SK-N-SH (cell line): ENCODE measurements around the gene LCOR. TPM values are rescaled to one million over a fixed set of nuclear protein-coding genes. Genes with fewer than 3 reads are reported as not detected.

Source experiments
- CTCF ChIA-PET: fragments of 300-600, 350-600 bp; formaldehyde crosslinking; extraction: SDS; loops from one replicate; lab custom pipeline; 2021; lab: Yijun Ruan, JAX
- POLR2A ChIA-PET: fragments of 350-600 bp; sonication (Branson Sonifier 250); formaldehyde crosslinking; extraction: SDS; loops from one replicate; lab custom pipeline; 2020; ENCODE audit warnings: antibody characterized with exemption, inconsistent platforms; lab: Yijun Ruan, JAX
- DNase-seq: peaks from one replicate; pipeline ENCODE4 v3.0.0; 2012
- H2AFZ ChIP-seq: fragments of 200-600 bp; sonication (generic); 2 replicates; pipeline ENCODE4 v1.8.1; 2016; ENCODE audit warnings: antibody characterized with exemption, mild to moderate bottlenecking, low read depth
- H3F3A ChIP-seq: fragments of 200-600 bp; sonication (generic); replicated peaks from 2 replicates; pipeline ENCODE3; 2016; ENCODE audit warnings: antibody characterized with exemption, mild to moderate bottlenecking; ENCODE audit not compliant: insufficient read depth
- H3K27ac ChIP-seq, 2 experiments: fragments of 200-500 bp in 1 of 2; fragments of 200-600 bp in 1 of 2; sonication (Bioruptor generic) in 1 of 2; sonication (generic), shearing (Covaris generic) in 1 of 2; 2 replicates each; pipeline versions ENCODE4 v1.5.1 to v1.6.1; 2014 to 2016; ENCODE audit warnings: low read depth in 2 of 2, inconsistent platforms in 1 of 2, low read length in 1 of 2, mild to moderate bottlenecking in 1 of 2, mixed read lengths in 1 of 2
- H3K27me3 ChIP-seq: fragments of 200-600 bp; sonication (generic), shearing (Covaris generic); 2 replicates; pipeline ENCODE4 v1.6.1; 2016; ENCODE audit warnings: mixed run types; ENCODE audit not compliant: insufficient read depth
- H3K36me3 ChIP-seq, 2 experiments: fragments of 200-500 bp in 1 of 2; fragments of 200-600 bp in 1 of 2; sonication (Bioruptor generic) in 1 of 2; sonication (generic) in 1 of 2; replicated peaks in 1 of 2; 2 replicates each; pipeline versions ENCODE3 to v1.5.1; 2014 to 2016; ENCODE audit warnings: low read length in 1 of 2, mild to moderate bottlenecking in 1 of 2; ENCODE audit not compliant: insufficient read depth in 2 of 2, control insufficient read depth in 1 of 2
- H3K4me1 ChIP-seq, 2 experiments: fragments of 200-500 bp in 1 of 2; fragments of 200-600 bp in 1 of 2; sonication (Bioruptor generic) in 1 of 2; sonication (generic), shearing (Covaris generic) in 1 of 2; 2 replicates each; pipeline versions ENCODE4 v1.5.1 to v1.6.1; 2014 to 2016; ENCODE audit warnings: low read depth in 1 of 2, low read length in 1 of 2, mixed run types in 1 of 2; ENCODE audit not compliant: insufficient read depth in 2 of 2, control insufficient read depth in 1 of 2
- H3K4me2 ChIP-seq: fragments of 200-600 bp; sonication (generic), shearing (Covaris generic); 2 replicates; pipeline ENCODE4 v1.6.1; 2017; ENCODE audit warnings: mixed run types
- H3K4me3 ChIP-seq, 2 experiments: fragments of 200-500 bp in 1 of 2; fragments of 200-600 bp in 1 of 2; sonication (Bioruptor generic) in 1 of 2; sonication (generic), shearing (Covaris generic) in 1 of 2; 2 replicates each; pipeline versions ENCODE4 v1.5.1 to v1.8.1; 2014 to 2016; ENCODE audit warnings: low read depth in 2 of 2, inconsistent platforms in 1 of 2, low read length in 1 of 2, mild to moderate bottlenecking in 1 of 2, mixed read lengths in 1 of 2, moderate library complexity in 1 of 2
- H3K79me2 ChIP-seq: fragments of 200-600 bp; sonication (generic); 2 replicates; pipeline ENCODE4 v1.8.1; 2017; ENCODE audit warnings: mild to moderate bottlenecking; ENCODE audit not compliant: insufficient read depth
- H3K9ac ChIP-seq: fragments of 200-600 bp; sonication (generic); 2 replicates; pipeline ENCODE4 v1.6.1; 2017; ENCODE audit warnings: mixed run types
- H3K9me2 ChIP-seq: fragments of 200-600 bp; sonication (generic); 2 replicates; pipeline ENCODE4 v1.6.1; 2017; ENCODE audit warnings: mixed run types
- H3K9me3 ChIP-seq: fragments of 200-600 bp; sonication (generic); 2 replicates; pipeline ENCODE4 v1.6.1; 2017; ENCODE audit warnings: mixed run types, mild to moderate bottlenecking, moderate library complexity
- H4K20me1 ChIP-seq: fragments of 200-600 bp; sonication (generic); 2 replicates; pipeline ENCODE4 v1.6.1; 2017; ENCODE audit warnings: mild to moderate bottlenecking, mixed run types; ENCODE audit not compliant: insufficient read depth
- ELF1 ChIP-seq: IDR thresholded peaks from 2 replicates; pipeline ENCODE4 v1.4.0; 2012
- EP300 ChIP-seq, 2 experiments: IDR thresholded peaks; 2 replicates each; pipeline versions ENCODE4 v1.4.0 to v1.6.1; 2012; ENCODE audit warnings: borderline replicate concordance in 1 of 2, low read depth in 1 of 2, low read length in 1 of 2
- EZH2phosphoT487 ChIP-seq: fragments of 200-600 bp; sonication (generic); IDR thresholded peaks from 2 replicates; pipeline ENCODE4 v1.6.1; 2017; ENCODE audit warnings: low read depth, mixed run types, mild to moderate bottlenecking, antibody characterized with exemption, moderate library complexity, borderline replicate concordance
- FOSL2 ChIP-seq: IDR thresholded peaks from 2 replicates; pipeline ENCODE4 v1.4.0; 2012; ENCODE audit warnings: low read depth, mild to moderate bottlenecking, moderate library complexity, borderline replicate concordance
- FOXM1 ChIP-seq: IDR thresholded peaks from 2 replicates; pipeline ENCODE4 v1.4.0; 2012; ENCODE audit warnings: low read depth, mild to moderate bottlenecking
- GABPA ChIP-seq: IDR thresholded peaks from 2 replicates; pipeline ENCODE4 v1.4.0; 2012; ENCODE audit warnings: low read depth, mild to moderate bottlenecking
- GATA2 ChIP-seq: sonication (generic); formaldehyde crosslinking; IDR thresholded peaks from 2 replicates; pipeline ENCODE4 v1.5.0; 2020; ENCODE audit warnings: mild to moderate bottlenecking, missing genetic modification reagents
- MEF2A ChIP-seq: IDR thresholded peaks from 2 replicates; pipeline ENCODE4 v1.4.0; 2012; ENCODE audit warnings: low read depth, borderline replicate concordance
- MXI1 ChIP-seq: IDR thresholded peaks from 2 replicates; pipeline ENCODE4 v1.6.1; 2012; ENCODE audit warnings: mild to moderate bottlenecking, low read depth, low read length, improper control_type of control experiment
- NFIC ChIP-seq: IDR thresholded peaks from 2 replicates; pipeline ENCODE4 v1.4.0; 2012; ENCODE audit warnings: borderline replicate concordance
- NRF1 ChIP-seq: IDR thresholded peaks from 2 replicates; pipeline ENCODE4 v1.6.1; 2012; ENCODE audit warnings: low read depth, mild to moderate bottlenecking, low read length
- POLR2AphosphoS5 ChIP-seq: IDR thresholded peaks from 2 replicates; pipeline ENCODE4 v1.6.1; 2012; ENCODE audit warnings: low read depth, low read length
- RCOR1 ChIP-seq: fragments of 150-350 bp; IDR thresholded peaks from 2 replicates; pipeline ENCODE4 v1.6.1; 2017; ENCODE audit warnings: antibody characterized with exemption, low read length
- RFX5 ChIP-seq: IDR thresholded peaks from 2 replicates; pipeline ENCODE4 v1.6.1; 2012; ENCODE audit warnings: mild to moderate bottlenecking, improper control_type of control experiment, low read length
- SMC3 ChIP-seq: IDR thresholded peaks from 2 replicates; pipeline ENCODE4 v1.6.1; 2012; ENCODE audit warnings: low read depth, low read length, improper control_type of control experiment
- TAF1 ChIP-seq: IDR thresholded peaks from 2 replicates; pipeline ENCODE4 v1.6.1; 2012; ENCODE audit warnings: low read depth, mild to moderate bottlenecking, low read length, moderate library complexity, borderline replicate concordance
- TCF12 ChIP-seq: IDR thresholded peaks from 2 replicates; pipeline ENCODE4 v1.4.0; 2012
- TEAD4 ChIP-seq: IDR thresholded peaks from 2 replicates; pipeline ENCODE4 v1.4.0; 2012; ENCODE audit warnings: mild to moderate bottlenecking, borderline replicate concordance; ENCODE audit not compliant: insufficient read depth
- YY1 ChIP-seq: IDR thresholded peaks from 2 replicates; pipeline ENCODE4 v1.4.0; 2012; ENCODE audit warnings: low read depth, mild to moderate bottlenecking
- whole genome bisulfite sequencing: methylation state at CpG from one replicate; pipeline ENCODE4 v1.1.6; 2017; ENCODE audit warnings: low lambda C conversion rate; 5-methylcytosine and 5-hydroxymethylcytosine counted together
- polyA plus RNA-seq, 3 experiments: library from polyadenylated mRNA; depleted of rRNA; stranded (reverse); fragments of >200 nt; gene quantifications; 2 replicates each; pipeline ENCODE4 v1.2.3, GENCODE V29; 2012
- TF ChIP-seq, protein P1 (sequence below): fragments of 150-350 bp; IDR thresholded peaks from 2 replicates; pipeline ENCODE4 v1.6.1; 2016; ENCODE audit warnings: mild to moderate bottlenecking, low read depth, low read length
- TF ChIP-seq, protein P2 (sequence below): fragments of 150-350 bp; IDR thresholded peaks from 2 replicates; pipeline ENCODE4 v1.6.1; 2017; ENCODE audit warnings: antibody characterized with exemption, low read length, low read depth, borderline replicate concordance
- TF ChIP-seq, protein P3 (sequence below): IDR thresholded peaks from 2 replicates; pipeline ENCODE4 v1.4.0; 2012; ENCODE audit warnings: low read depth, borderline replicate concordance
- TF ChIP-seq, protein P4 (sequence below): fragments of 200-600 bp; sonication (generic); IDR thresholded peaks from 2 replicates; pipeline ENCODE4 v1.6.1; 2017; ENCODE audit warnings: antibody characterized with exemption, mild to moderate bottlenecking, moderate library complexity

Gene LCOR
- polyA plus RNA-seq, 1 of the 3 experiments (the other 2 are of a cell fraction): 1.9 TPM

GRCh38 chr10:96960872-96961271 is 128.8 kb downstream of the LCOR start:
- peaks cover 29% of the 10 kb centered on the region for H3K79me2 ChIP-seq
- H3K4me1 ChIP-seq: peaks cover 0 to 18% of the 10 kb centered on the region in 2 experiments; a peak in 2 of 4 replicates
- H3K4me3 ChIP-seq: no peak overlapping the region
- WGBS: 79% methylated on average over 2 of the region's 2 CpGs
- peaks cover 17% of the 10 kb centered on the region for H3F3A ChIP-seq
- no peaks in the 10 kb centered on the region for H3K9me3 ChIP-seq
- ChIA-PET POLR2A (no interaction called here), CTCF (interaction anchor here (1.3 to 1.5 kb wide), 2 partner anchors 10 to 274 kb away, joined by 3 read pairs; no protein-coding TSS in a partner anchor)
- H3K4me2 ChIP-seq: no peak overlapping the region
- no peaks in the 10 kb centered on the region for H3K9me2 ChIP-seq
- peaks cover 11% of the 10 kb centered on the region; the same call in 1 of the 2 replicates for H4K20me1 ChIP-seq
- no peak for DNase-seq
- H3K27ac ChIP-seq: peak overlapping the region in 1 of 2 experiments; percentile 30; a peak in 1 of 4 replicates
- H2AFZ ChIP-seq: no peak overlapping the region
- no peak overlapping the region for H3K9ac ChIP-seq
- TF ChIP-seq EP300 (IDR thresholded peaks at IDR 0.05; ENCODE audit: borderline replicate concordance in 1 of 2, low read depth in 1 of 2, low read length in 1 of 2): no peak
- no peak for TF ChIP-seq RFX5
- TF ChIP-seq GATA2: no peak
- TF ChIP-seq TCF12: no peak
- TF ChIP-seq, protein P1, sequence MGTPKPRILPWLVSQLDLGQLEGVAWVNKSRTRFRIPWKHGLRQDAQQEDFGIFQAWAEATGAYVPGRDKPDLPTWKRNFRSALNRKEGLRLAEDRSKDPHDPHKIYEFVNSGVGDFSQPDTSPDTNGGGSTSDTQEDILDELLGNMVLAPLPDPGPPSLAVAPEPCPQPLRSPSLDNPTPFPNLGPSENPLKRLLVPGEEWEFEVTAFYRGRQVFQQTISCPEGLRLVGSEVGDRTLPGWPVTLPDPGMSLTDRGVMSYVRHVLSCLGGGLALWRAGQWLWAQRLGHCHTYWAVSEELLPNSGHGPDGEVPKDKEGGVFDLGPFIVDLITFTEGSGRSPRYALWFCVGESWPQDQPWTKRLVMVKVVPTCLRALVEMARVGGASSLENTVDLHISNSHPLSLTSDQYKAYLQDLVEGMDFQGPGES: no peak
- TF ChIP-seq FOSL2: no peak
- TF ChIP-seq YY1: no peak
- no peak for TF ChIP-seq MEF2A
- TF ChIP-seq, protein P2, sequence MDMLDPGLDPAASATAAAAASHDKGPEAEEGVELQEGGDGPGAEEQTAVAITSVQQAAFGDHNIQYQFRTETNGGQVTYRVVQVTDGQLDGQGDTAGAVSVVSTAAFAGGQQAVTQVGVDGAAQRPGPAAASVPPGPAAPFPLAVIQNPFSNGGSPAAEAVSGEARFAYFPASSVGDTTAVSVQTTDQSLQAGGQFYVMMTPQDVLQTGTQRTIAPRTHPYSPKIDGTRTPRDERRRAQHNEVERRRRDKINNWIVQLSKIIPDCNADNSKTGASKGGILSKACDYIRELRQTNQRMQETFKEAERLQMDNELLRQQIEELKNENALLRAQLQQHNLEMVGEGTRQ: no peak
- H3K36me3 ChIP-seq: peaks cover 19 to 23% of the 10 kb centered on the region in 2 experiments
- H3K27me3 ChIP-seq: no peaks in the 10 kb centered on the region

- no peaks in the 10 kb centered on the region for H3K27me3 ChIP-seq
- no peak overlapping the region for H3K4me2 ChIP-seq
- no peaks in the 10 kb centered on the region for H3K9me3 ChIP-seq
- H3K79me2 ChIP-seq: peaks cover 16% of the 10 kb centered on the region
- no peak overlapping the region for H2AFZ ChIP-seq
- ChIA-PET CTCF (interaction anchor here (1.0 kb wide), 1 partner anchor 61 kb away, joined by 3 read pairs; no protein-coding TSS in a partner anchor), POLR2A (no interaction called here)
- no peak overlapping the region for H3K4me3 ChIP-seq
- TF ChIP-seq GABPA (no peak), POLR2AphosphoS5 (no peak), MEF2A (no peak), TCF12 (no peak), SMC3 (no peak), NFIC (no peak), RCOR1 (no peak), TEAD4 (no peak), FOXM1 (no peak), NRF1 (no peak), GATA2 (no peak), ELF1 (no peak), YY1 (no peak), MXI1 (no peak), EZH2phosphoT487 (no peak), TAF1 (no peak)
- TF ChIP-seq, protein P3, sequence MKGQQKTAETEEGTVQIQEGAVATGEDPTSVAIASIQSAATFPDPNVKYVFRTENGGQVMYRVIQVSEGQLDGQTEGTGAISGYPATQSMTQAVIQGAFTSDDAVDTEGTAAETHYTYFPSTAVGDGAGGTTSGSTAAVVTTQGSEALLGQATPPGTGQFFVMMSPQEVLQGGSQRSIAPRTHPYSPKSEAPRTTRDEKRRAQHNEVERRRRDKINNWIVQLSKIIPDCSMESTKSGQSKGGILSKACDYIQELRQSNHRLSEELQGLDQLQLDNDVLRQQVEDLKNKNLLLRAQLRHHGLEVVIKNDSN: no peak
- TF ChIP-seq, protein P4, sequence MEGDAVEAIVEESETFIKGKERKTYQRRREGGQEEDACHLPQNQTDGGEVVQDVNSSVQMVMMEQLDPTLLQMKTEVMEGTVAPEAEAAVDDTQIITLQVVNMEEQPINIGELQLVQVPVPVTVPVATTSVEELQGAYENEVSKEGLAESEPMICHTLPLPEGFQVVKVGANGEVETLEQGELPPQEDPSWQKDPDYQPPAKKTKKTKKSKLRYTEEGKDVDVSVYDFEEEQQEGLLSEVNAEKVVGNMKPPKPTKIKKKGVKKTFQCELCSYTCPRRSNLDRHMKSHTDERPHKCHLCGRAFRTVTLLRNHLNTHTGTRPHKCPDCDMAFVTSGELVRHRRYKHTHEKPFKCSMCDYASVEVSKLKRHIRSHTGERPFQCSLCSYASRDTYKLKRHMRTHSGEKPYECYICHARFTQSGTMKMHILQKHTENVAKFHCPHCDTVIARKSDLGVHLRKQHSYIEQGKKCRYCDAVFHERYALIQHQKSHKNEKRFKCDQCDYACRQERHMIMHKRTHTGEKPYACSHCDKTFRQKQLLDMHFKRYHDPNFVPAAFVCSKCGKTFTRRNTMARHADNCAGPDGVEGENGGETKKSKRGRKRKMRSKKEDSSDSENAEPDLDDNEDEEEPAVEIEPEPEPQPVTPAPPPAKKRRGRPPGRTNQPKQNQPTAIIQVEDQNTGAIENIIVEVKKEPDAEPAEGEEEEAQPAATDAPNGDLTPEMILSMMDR: no peak
- TF ChIP-seq, protein P2: no peak
- H4K20me1 ChIP-seq: peaks cover 11% of the 10 kb centered on the region; the same call in 1 of the 2 replicates
- H3K27ac ChIP-seq: no peak overlapping the region
- no peak overlapping the region for H3K9ac ChIP-seq
- peaks cover 26% of the 10 kb centered on the region for H3F3A ChIP-seq
- no peaks in the 10 kb centered on the region for H3K9me2 ChIP-seq
- peaks cover 2 to 5% of the 10 kb centered on the region in 2 experiments for H3K36me3 ChIP-seq
- 100% methylated on average over 2 of the region's 2 CpGs for WGBS
- no peak for DNase-seq
- H3K4me1 ChIP-seq: peaks cover 0 to 22% of the 10 kb centered on the region in 2 experiments; a peak in 2 of 4 replicates
Observed at GRCh38 chr10:96964131-96964530, 132.0 kb downstream of the LCOR start.
